K562 (cell line): ENCODE measurements around the gene TSPAN16. TPM values are rescaled to one million over a fixed set of nuclear protein-coding genes. Genes with fewer than 3 reads are reported as not detected.

Experiments
- CAMTA2 ChIP-seq: fragments of 250-450 bp; sonication (Bioruptor Pico); conservative IDR thresholded peaks from 2 replicates; pipeline ENCODE4 v1.5.1; 2022
- E2F6 ChIP-seq, 2 experiments: IDR thresholded peaks; 2 replicates each; pipeline ENCODE4 v1.6.1; 2011; ENCODE audit warnings: borderline replicate concordance in 1 of 2, control low read depth in 1 of 2, low read depth in 1 of 2, low read length in 1 of 2, mild to moderate bottlenecking in 1 of 2, mixed read lengths in 1 of 2, moderate library complexity in 1 of 2; ENCODE audit not compliant: insufficient read depth in 1 of 2, insufficient read length in 1 of 2, poor library complexity in 1 of 2, severe bottlenecking in 1 of 2; ENCODE audit errors: extremely low read depth in 1 of 2
- ELF2 ChIP-seq: fragments of 250-450 bp; sonication (Bioruptor Pico); IDR thresholded peaks from 2 replicates; pipeline ENCODE4 v1.5.0; 2021; ENCODE audit warnings: mild to moderate bottlenecking
- FOSL1 ChIP-seq: fragments of 200-800 bp; sonication (Bioruptor generic); conservative IDR thresholded peaks from 2 replicates; pipeline ENCODE4 v1.6.1; 2016; ENCODE audit warnings: missing genetic modification characterization, missing compliant biosample characterization
- FUS ChIP-seq: fragments of 200-400 bp; formaldehyde crosslinking; optimal IDR thresholded peaks from 2 replicates; pipeline ENCODE3; 2017; ENCODE audit warnings: low read depth, low read length
- JUN ChIP-seq, 2 experiments: sonication (generic) in 1 of 2; formaldehyde crosslinking in 1 of 2; IDR thresholded peaks; 2 replicates each; pipeline versions ENCODE4 v1.6.1 to v1.8.0; 2012 to 2022; ENCODE audit warnings: borderline replicate concordance in 2 of 2, mild to moderate bottlenecking in 2 of 2, improper control_type of control experiment in 1 of 2, low read depth in 1 of 2, low read length in 1 of 2, missing genetic modification reagents in 1 of 2
- MAZ ChIP-seq, 2 experiments: fragments of 450-650 bp in 1 of 2; sonication (generic) in 1 of 2; formaldehyde crosslinking; IDR thresholded peaks in 1 of 2; conservative IDR thresholded peaks in 1 of 2; 2 replicates each; pipeline versions ENCODE4 v1.4.0 to v1.5.0; 2020; ENCODE audit warnings: mild to moderate bottlenecking in 1 of 2, missing genetic modification reagents in 1 of 2
- MNT ChIP-seq, 2 experiments: fragments of 450-650 bp; conservative IDR thresholded peaks; 2 replicates each; pipeline ENCODE4 v1.6.1; 2017; ENCODE audit warnings: mild to moderate bottlenecking in 2 of 2, moderate library complexity in 2 of 2
- NKRF ChIP-seq: fragments of 450-650 bp; IDR thresholded peaks from 2 replicates; pipeline ENCODE4 v1.6.1; 2016; ENCODE audit warnings: borderline replicate concordance
- NR1H2 ChIP-seq: sonication (generic); formaldehyde crosslinking; IDR thresholded peaks from 2 replicates; pipeline ENCODE4 v1.4.0; 2020; ENCODE audit warnings: mild to moderate bottlenecking, missing genetic modification reagents
- PHB ChIP-seq: fragments of 250-450 bp; sonication (Bioruptor Pico); IDR thresholded peaks from 2 replicates; pipeline ENCODE4 v1.5.0; 2021
- RBFOX2 ChIP-seq: fragments of 200-400 bp; formaldehyde crosslinking; IDR thresholded peaks from 2 replicates; pipeline ENCODE4 v1.6.1; 2017; ENCODE audit warnings: low read depth, mild to moderate bottlenecking, low read length, moderate library complexity
- TCF7 ChIP-seq: sonication (generic); IDR thresholded peaks from 2 replicates; pipeline ENCODE4 v1.6.1; 2016; ENCODE audit warnings: antibody characterized with exemption, borderline replicate concordance
- ZBTB1 ChIP-seq: sonication (generic); formaldehyde crosslinking; IDR thresholded peaks from 2 replicates; pipeline ENCODE4 v1.8.1; 2023; ENCODE audit warnings: missing genetic modification reagents, low read depth, mild to moderate bottlenecking, borderline replicate concordance
- ZBTB7A ChIP-seq: IDR thresholded peaks from 2 replicates; pipeline ENCODE4 v1.6.1; 2011; ENCODE audit warnings: low read depth, mild to moderate bottlenecking, low read length, moderate library complexity, borderline replicate concordance; ENCODE audit not compliant: control insufficient read depth
- ZFX ChIP-seq: sonication (generic); formaldehyde crosslinking; IDR thresholded peaks from 2 replicates; pipeline ENCODE4 v1.8.0; 2022; ENCODE audit warnings: mild to moderate bottlenecking, missing genetic modification reagents, moderate library complexity
- ZNF274 ChIP-seq: IDR thresholded peaks from 2 replicates; pipeline ENCODE4 v1.6.1; 2011; ENCODE audit warnings: low read depth, mild to moderate bottlenecking, low read length, moderate library complexity, borderline replicate concordance
- polyA plus RNA-seq, 8 experiments: library from polyadenylated mRNA; depleted of rRNA in 4 of 8; stranded (reverse) in 5 of 8; unstranded in 3 of 8; fragments of >200 nt; fragmentation: Nextera tagmentation in 2 of 8; fragmentation: Illumina TruSeq in 1 of 8; extraction: Ambion mirVana in 2 of 8; extraction: Trizol in 1 of 8; gene quantifications; 2 replicates each; pipeline versions ENCODE4 v1.2.1 to v1.2.3, GENCODE V29; 2011 to 2014; ENCODE audit warnings: inconsistent platforms in 1 of 8, missing spikeins in 1 of 8
- total RNA-seq, 7 experiments: library from RNA; depleted of rRNA in 6 of 7; stranded (reverse); fragments of >200 nt in 6 of 7; fragmentation: Illumina TruSeq in 2 of 7; extraction: Trizol in 2 of 7; gene quantifications; 2 replicates each; pipeline versions ENCODE4 v1.2.1 to v1.2.3, GENCODE V29; 2011 to 2021; ENCODE audit warnings: low replicate concordance in 1 of 7
- TF ChIP-seq, protein P1 (sequence below): fragments of 150-350 bp; conservative IDR thresholded peaks from 2 replicates; pipeline ENCODE4 v1.6.1; 2014; ENCODE audit warnings: low read length

Gene TSPAN16
- total and polyA plus RNA-seq, 9 of the 15 experiments (the other 6 are each of a cell fraction or from before 2014, with no cell fraction given) = not detected

GRCh38 chr19:11339254-11340098 lies 43.5 kb downstream of the TSPAN16 start, which contains the start of gene RAB3D (continued):
- TF ChIP-seq, protein P1, sequence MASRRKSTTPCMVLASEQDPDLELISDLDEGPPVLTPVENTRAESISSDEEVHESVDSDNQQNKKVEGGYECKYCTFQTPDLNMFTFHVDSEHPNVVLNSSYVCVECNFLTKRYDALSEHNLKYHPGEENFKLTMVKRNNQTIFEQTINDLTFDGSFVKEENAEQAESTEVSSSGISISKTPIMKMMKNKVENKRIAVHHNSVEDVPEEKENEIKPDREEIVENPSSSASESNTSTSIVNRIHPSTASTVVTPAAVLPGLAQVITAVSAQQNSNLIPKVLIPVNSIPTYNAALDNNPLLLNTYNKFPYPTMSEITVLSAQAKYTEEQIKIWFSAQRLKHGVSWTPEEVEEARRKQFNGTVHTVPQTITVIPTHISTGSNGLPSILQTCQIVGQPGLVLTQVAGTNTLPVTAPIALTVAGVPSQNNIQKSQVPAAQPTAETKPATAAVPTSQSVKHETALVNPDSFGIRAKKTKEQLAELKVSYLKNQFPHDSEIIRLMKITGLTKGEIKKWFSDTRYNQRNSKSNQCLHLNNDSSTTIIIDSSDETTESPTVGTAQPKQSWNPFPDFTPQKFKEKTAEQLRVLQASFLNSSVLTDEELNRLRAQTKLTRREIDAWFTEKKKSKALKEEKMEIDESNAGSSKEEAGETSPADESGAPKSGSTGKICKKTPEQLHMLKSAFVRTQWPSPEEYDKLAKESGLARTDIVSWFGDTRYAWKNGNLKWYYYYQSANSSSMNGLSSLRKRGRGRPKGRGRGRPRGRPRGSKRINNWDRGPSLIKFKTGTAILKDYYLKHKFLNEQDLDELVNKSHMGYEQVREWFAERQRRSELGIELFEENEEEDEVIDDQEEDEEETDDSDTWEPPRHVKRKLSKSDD = no peak
- TF ChIP-seq FUS (no peak), ZFX (CRISPR knock-in tag) (peak; percentile 13; the same call in 1 of the 2 replicates), PHB (CRISPR knock-in tag) (no peak), CAMTA2 (no peak), ZNF274 (no peak), MAZ (CRISPR knock-in tag; conservative IDR thresholded peaks at IDR 0.05 in 1 of 2, IDR thresholded peaks at IDR 0.05 in 1 of 2) (peak; percentile 39 to 83; a peak in 3 of 4 replicates), E2F6 (IDR thresholded peaks at IDR 0.05; ENCODE audit: borderline replicate concordance in 1 of 2, extremely low read depth in 1 of 2, insufficient read depth in 1 of 2, insufficient read length in 1 of 2, low read depth in 1 of 2, low read length in 1 of 2, poor library complexity in 1 of 2, severe bottlenecking in 1 of 2) (peak in 1 of 2 experiments; percentile 18), TCF7 (no peak), FOSL1 (tag) (no peak), ELF2 (CRISPR knock-in tag) (no peak), MNT (conservative IDR thresholded peaks at IDR 0.05) (no peak), ZBTB1 (CRISPR knock-in tag) (no peak), JUN (IDR thresholded peaks at IDR 0.05; ENCODE audit: borderline replicate concordance, low read depth, low read length) (no peak), JUN (CRISPR knock-in tag; IDR thresholded peaks at IDR 0.05; ENCODE audit: borderline replicate concordance) (0 out of 2 replicates have a peak, but pooled peaks have one; percentile 41), RBFOX2 (peak; percentile 49), ZBTB7A (peak; percentile 93), NR1H2 (no peak), NKRF (no peak)
